Activated CD8-positive, alpha-beta memory T cell treated with anti-CD3 and anti-CD28 coated beads, Interleukin-2, amount 50 U/mL, for 1 hour (primary cell): Measurements from ENCODE around the gene WNT5B.

ENCODE experiments used
- DNase-seq: peaks from one replicate; pipeline ENCODE4 v3.0.0-alpha.2; 2020; ENCODE audit errors: extremely low read depth

Gene WNT5B

GRCh38 chr12:1650978-1651361, 21.9 kb downstream of the WNT5B start:
- no peak for DNase-seq

GRCh38 chr12:1651946-1652345, 22.9 kb downstream of the WNT5B start:
- no peak for DNase-seq

DNA sequence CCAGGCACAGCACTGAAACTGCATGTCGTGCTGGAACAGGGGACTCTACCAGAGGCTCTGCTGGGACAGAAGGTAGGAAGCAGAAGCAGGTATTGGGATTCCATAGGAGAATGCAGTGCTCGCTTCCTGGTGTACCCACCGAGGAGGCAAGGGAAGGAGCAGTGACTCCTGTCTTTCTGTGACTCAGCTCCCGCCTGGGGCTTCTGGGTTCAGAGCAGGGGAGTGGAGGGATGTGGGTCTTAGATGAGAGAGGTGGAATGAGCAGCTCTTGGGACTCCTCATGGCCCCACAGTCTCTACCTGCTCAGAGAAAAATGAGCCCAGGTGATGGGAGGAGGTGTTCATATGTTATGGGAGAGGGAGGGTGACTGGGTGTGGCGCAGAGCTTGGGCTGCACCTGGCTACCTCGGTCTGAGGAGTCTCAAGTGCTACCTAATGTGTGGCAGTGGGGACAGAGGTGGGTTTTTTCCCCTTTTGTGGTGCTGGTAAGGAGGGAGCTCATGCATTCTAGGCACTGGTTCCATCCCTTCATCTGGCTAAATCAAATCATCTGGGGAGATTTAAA, 26.3 kb downstream of the WNT5B start:
- DNase-seq, result no peak

- no peak for DNase-seq
These were observed 27.9 kb downstream of the WNT5B start for GRCh38 chr12:1656902-1657301.

DNA sequence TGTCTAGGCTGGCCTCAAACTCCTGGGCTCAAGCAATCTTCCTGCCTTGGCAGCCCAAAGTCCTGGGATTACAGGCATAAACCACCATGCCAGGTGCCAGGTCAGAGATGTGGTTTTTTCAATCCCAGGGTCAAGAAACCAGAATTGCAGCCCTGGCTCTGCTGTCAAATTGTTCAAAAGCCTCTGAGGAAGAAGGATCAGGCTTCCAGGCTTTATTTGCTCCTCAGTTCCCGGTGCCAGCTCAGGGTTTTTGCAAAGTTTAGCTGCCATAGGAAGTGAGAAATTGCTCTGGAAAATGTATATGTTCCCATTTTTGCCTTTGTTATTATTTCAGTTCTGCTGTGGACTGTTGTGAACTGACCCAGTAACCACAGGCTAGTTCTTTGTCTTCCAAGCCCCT, 28.7 kb downstream of the WNT5B start:
- no peak for DNase-seq

- DNase-seq, result no peak
These were observed 31.5 kb downstream of the WNT5B start for GRCh38 chr12:1660304-1661187.

GRCh38 chr12:1661553-1662335, 32.7 kb downstream of the WNT5B start:
- DNase-seq, result peak; percentile 56

- no peak for DNase-seq
These were observed 33.9 kb downstream of the WNT5B start for GRCh38 chr12:1662761-1663439.

GRCh38 chr12:1663440-1664132, 34.6 kb downstream of the WNT5B start:
- DNase-seq, result no peak

DNA sequence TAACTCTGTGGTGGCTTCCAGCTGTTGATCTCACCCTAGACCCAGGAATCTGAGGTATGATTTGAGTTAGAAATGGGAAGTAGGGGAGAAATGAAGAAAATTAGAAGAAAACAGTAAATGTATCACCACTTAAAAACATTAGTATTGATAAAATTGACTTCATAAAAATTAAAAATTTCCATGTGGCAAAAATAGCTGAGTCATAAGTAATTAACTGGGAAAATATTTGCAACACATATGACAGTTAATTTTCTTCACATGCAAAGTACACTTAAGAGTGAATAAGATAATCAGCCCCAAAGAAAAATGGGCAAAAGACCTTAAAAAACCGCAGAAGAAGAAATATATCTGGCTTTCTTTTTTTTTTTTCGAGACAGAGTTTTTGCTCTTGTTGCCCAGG, 36.3 kb downstream of the WNT5B start:
- no peak for DNase-seq

DNA sequence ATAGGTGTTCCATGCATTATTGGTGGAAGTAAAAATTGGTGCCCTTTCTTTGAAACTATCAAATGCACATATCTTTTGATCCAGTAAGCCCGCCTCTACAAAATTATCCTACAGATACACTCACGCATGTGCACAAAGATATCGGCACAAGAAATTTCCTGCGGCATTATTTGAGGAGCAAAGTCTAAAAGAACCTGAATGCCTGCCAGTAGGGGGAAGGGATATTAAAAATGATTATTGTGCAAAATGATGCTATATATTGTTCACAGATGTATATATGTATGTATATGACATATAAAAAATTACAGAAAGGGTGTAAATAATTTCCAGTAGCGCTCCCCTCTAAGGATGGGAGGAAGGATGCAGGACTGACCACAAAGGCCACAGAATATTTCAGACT, 37.2 kb downstream of the WNT5B start:
- DNase-seq, result no peak

DNA sequence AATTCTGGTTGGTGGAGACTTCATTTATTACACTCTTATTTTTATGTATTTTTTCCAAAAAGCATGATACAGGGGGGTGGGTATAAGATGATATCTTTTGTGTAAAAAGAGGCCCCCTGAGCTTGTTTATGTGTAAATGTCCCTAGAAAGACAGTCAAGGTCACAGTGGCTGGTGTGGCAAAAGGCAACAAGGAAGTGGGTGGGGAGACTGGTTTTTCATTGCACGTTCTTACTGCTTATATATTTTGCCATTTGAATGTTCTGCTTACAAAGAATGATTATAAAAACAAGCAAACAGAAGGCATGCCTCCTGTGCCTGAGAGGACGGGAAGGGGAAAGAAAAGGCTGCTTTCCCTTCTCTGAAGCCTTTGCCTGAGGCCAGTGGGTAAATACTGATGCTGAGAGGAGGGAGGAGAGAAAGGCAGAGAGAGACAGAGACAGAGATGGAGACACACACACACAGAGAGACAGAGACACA, 37.7 kb downstream of the WNT5B start:
- DNase-seq, result no peak

GRCh38 chr12:1668833-1669543, 40.0 kb downstream of the WNT5B start:
- no peak for DNase-seq

- DNase-seq, result no peak
These were observed 41.6 kb downstream of the WNT5B start for GRCh38 chr12:1670358-1671268.

GRCh38 chr12:1676043-1676442, 47.0 kb downstream of the WNT5B start:
- DNase-seq, result no peak

GRCh38 chr12:1680804-1681492, 51.9 kb downstream of the WNT5B start:
- no peak for DNase-seq

DNA sequence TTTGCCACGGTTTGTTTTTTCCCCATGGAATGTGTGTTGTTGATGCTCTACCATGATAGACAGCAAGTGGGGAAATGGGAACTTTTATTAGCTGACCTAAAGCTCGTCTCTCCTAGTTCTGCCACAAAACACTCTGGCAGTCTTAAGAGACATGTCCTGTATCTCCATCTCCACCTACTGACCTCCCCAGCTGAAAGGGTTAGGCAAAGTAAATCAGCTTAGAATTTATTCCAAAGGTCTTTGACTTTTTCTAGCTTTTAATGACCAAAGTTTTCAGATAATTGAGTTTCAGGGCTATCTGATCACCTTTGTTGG, 52.4 kb downstream of the WNT5B start:
- DNase-seq, result no peak

DNA sequence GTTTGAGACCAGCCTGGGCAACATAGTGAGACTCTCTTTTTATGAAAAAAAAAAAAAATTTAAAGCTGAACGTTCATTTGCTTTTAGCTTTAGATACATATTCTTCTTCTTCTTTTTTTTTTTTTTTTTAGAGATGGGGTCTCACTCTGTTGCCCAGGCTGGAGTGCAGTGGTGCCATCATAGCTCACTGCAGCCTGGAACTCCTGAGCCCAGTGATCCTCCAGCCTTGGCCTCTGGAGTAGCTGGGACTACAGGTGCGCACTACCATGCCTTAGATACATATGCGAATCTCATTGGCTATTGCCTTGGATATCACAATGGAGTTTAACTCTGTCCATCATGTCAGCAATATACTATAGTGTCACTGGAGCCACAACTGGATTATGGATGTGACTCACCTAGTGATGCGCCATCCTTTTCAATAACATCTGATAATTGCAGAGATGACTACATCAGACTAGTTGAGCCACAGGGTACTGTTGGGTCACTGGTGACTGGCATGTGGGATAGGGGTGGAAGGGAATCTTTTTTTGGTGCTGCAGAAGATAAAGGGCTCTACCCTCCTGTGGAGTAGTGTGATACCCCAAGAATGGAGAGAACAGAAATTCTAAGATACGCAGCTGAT, 59.2 kb downstream of the WNT5B start:
- DNase-seq, result no peak
